ENCODE results near the gene NR6A1. TPM values are rescaled to one million over a fixed set of nuclear protein-coding genes. Genes with fewer than 3 reads are reported as not detected.
A peak's percentile ranks its signal among the peaks of the same experiment; 100 is the strongest.

Gene NR6A1
- total and polyA plus RNA-seq, 12 donors, result 0.29 to 2.0 (median 1.2) TPM

DNA sequence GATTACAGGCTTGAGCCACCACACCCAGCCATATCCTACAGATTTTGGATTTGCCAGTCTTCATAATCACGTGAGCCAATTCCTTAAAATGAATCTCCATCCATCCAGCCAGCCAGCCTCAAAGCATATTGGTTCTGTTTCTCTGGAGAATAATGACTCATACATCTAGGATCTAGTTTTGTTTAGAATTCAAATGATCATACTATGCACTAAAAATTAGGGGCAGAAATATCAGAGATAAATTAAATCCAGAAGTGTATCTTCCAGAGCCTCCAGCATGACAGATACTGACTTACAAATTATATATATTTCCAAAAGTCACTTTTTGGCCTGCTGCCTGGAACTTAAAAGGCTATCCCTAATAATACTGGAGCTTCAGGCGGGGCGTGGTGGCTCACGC lies 144.8 kb downstream of the NR6A1 start:
- DNase-seq, result no peak
- 89 to 94% methylated on average over 4 of the region's 4 CpGs for WGBS, 2 donors
- Histone ChIP-seq H3K36me3 (no peaks in the 10 kb centered on the region), H3K27ac (no peak overlapping the region), H3K27me3 (no peaks in the 10 kb centered on the region), H3K4me1 (peaks cover 0 to 29% (median 6%) of the 10 kb centered on the region in 9 donors), H3K9me3 (no peaks in the 10 kb centered on the region), H3K4me3 (no peak overlapping the region)
- no peak for ATAC-seq
- intact Hi-C loops (cut with DNase I), result no loop called here
- TF ChIP-seq, protein P1, sequence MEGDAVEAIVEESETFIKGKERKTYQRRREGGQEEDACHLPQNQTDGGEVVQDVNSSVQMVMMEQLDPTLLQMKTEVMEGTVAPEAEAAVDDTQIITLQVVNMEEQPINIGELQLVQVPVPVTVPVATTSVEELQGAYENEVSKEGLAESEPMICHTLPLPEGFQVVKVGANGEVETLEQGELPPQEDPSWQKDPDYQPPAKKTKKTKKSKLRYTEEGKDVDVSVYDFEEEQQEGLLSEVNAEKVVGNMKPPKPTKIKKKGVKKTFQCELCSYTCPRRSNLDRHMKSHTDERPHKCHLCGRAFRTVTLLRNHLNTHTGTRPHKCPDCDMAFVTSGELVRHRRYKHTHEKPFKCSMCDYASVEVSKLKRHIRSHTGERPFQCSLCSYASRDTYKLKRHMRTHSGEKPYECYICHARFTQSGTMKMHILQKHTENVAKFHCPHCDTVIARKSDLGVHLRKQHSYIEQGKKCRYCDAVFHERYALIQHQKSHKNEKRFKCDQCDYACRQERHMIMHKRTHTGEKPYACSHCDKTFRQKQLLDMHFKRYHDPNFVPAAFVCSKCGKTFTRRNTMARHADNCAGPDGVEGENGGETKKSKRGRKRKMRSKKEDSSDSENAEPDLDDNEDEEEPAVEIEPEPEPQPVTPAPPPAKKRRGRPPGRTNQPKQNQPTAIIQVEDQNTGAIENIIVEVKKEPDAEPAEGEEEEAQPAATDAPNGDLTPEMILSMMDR (IDR thresholded peaks at IDR 0.05), result no peak

DNA sequence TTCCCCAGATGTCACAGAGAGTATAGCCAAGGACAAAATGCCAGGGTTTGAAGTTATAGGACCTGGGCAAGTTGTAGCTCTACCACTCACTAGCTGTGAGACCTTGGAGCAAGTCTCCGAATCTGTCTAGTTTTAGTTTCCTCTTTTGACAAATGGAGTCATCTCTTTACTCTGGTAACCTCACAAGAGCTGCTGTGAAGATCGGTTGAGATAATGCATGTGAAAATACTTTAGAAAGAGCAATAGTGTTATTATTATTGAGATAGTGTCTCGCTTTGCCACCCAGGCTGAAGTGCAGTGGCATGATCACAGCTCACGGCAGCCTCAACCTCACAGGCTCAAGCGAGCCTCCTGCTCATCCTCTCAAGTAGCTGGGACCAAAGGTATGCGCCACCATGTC lies 146.0 kb downstream of the NR6A1 start:
- peaks cover 0 to 29% (median 6%) of the 10 kb centered on the region in 9 donors for H3K4me1 ChIP-seq
- 89 to 93% methylated on average over 6 of the region's 6 CpGs for WGBS, 2 donors
- no peak overlapping the region for H3K4me3 ChIP-seq
- no peaks in the 10 kb centered on the region for H3K27me3 ChIP-seq
- TF ChIP-seq, protein P1 (IDR thresholded peaks at IDR 0.05), result no peak
- no peak for ATAC-seq
- H3K9me3 ChIP-seq, result no peaks in the 10 kb centered on the region
- no peaks in the 10 kb centered on the region for H3K36me3 ChIP-seq
- no peak for DNase-seq
- no peak overlapping the region for H3K27ac ChIP-seq
- intact Hi-C loops (cut with DNase I), result no loop called here

DNA sequence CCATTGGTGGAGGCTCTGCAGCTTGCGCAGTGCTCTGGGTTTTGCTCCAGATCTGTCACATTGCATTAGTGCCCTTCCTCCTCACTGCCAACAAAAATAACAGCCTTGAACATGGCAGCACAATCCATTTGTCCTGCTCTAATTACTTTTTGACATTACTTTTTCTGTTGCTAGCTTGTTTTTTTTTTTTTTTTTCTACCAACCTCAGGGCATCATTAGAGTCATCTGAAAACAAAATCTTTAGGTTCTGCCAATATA lies 146.4 kb downstream of the NR6A1 start:
- H3K9me3 ChIP-seq, result no peaks in the 10 kb centered on the region
- TF ChIP-seq, protein P1 (IDR thresholded peaks at IDR 0.05), result no peak
- no peak overlapping the region for H3K27ac ChIP-seq
- no peak for DNase-seq
- ATAC-seq, result peak in 3 of 8 donors; percentile 61 to 70 (median 61)
- no peaks in the 10 kb centered on the region for H3K36me3 ChIP-seq
- peaks cover 0 to 29% (median 6%) of the 10 kb centered on the region in 9 donors for H3K4me1 ChIP-seq
- H3K4me3 ChIP-seq, result no peak overlapping the region
- no peaks in the 10 kb centered on the region for H3K27me3 ChIP-seq
- intact Hi-C loops (cut with DNase I), result loop anchor here in 2 of 10 donors (5.0 kb wide), 2 partner anchors 33 to 73 kb away; no protein-coding TSS in a partner anchor
- WGBS, 2 donors, result 71 to 74% methylated on average over 1 of the region's 1 CpG

DNA sequence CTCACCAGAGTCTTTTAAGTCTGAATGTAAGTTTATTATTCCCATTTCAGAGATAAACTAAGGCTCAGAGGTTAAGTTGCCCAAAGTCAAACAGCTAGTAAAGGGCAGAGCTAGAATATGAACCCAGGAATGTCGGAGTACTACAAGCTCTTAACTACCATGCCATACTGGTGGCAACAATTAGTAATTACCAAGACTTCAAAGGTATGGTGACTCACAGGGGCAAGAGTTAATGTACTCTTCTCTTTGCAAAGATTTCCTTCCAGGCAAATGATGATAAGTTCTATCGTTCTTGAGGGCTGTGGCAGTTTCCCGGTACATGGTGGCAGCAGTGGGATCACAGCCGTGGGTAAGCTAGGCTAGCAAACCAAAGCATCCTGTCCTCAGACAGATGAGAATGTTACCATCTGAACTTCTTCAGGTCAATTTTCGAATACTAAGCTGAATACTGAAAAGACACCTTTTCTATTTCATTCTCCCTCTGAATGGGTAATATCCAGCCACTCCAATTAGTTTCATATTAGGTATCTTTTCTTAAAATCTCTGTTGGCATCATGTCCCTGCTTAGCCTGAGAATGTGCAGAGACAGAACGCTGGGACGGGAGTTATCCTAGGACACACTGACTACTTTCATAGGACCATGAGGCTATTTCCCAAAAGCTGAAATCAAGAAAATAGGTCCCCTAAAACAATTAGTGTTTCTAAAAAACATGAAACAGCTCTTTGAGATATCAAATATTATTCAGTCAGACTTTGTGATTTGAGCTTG lies 147.0 kb downstream of the NR6A1 start:
- 79 to 89% methylated on average over 7 of the region's 7 CpGs for WGBS, 2 donors
- ATAC-seq (peak in 1 of 8 donors; percentile 19), DNase-seq (no peak)
- H3K27me3 ChIP-seq, result no peaks in the 10 kb centered on the region
- intact Hi-C loops (cut with DNase I), result loop anchor here in 2 of 10 donors (5.0 kb wide), 2 partner anchors 33 to 73 kb away; no protein-coding TSS in a partner anchor
- no peak overlapping the region for H3K4me3 ChIP-seq
- no peaks in the 10 kb centered on the region for H3K36me3 ChIP-seq
- TF ChIP-seq, protein P1 (IDR thresholded peaks at IDR 0.05), result no peak
- H3K27ac ChIP-seq, result no peak overlapping the region
- H3K9me3 ChIP-seq, result no peaks in the 10 kb centered on the region
- H3K4me1 ChIP-seq, result peaks cover 0 to 29% (median 6%) of the 10 kb centered on the region in 9 donors

Data from heart right ventricle (tissue), 16 donors.